GM12891 (cell line): ENCODE measurements around the gene MED23.

Experiments used
- POLR2A ChIP-seq: IDR thresholded peaks from 2 replicates; pipeline ENCODE4 v1.6.1; 2011; ENCODE audit warnings: low read depth, low read length, control low read depth
- TAF1 ChIP-seq: IDR thresholded peaks from 2 replicates; pipeline ENCODE4 v1.6.1; 2011; ENCODE audit warnings: low read depth, low read length, control low read depth

DNA sequence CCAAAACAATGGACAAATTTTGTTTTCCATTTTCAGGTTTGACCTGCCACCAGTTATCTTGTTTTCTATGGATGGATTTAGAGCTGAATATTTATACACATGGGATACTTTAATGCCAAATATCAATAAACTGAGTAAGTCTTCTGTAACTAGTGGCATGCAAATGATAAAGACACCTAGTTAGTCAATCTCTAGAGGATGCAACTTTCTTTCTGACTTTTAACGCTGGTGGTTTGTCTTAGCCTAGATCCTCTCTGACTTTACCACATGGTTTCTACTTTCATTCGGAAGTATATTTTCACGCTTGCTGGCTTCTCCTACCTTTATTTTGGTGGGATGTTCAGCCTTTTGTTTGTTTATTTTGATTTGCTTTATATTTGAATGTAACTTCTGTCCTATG is 30.2 kb upstream of the MED23 start:
- TF ChIP-seq POLR2A (no peak), TAF1 (no peak)
